Left colon (tissue), 2 donors: Measurements from ENCODE around the gene MTMR10. TPM values are rescaled to one million over a fixed set of nuclear protein-coding genes. Genes with fewer than 3 reads are reported as not detected.

ENCODE experiments used
- ATAC-seq: fragments of 200-7000 bp; cut with Tn5 transposase; one replicate; pipeline ENCODE4 v1.9.1; 2020; ENCODE audit warnings: mild to moderate bottlenecking, moderate library complexity
- DNase-seq, 2 donors: peaks; one replicate each; pipeline ENCODE4 v3.0.0-alpha.2; 2020
- intact Hi-C, 2 donors: fragments of 100-400 bp; cut with DNase I in 1 of 2; cut with micrococcal nuclease in 1 of 2; formaldehyde crosslinking; loops; one replicate each; pipeline versions ENCODE4 v1.11.2 to v1.14.0; 2022; cut with DNase I, micrococcal nuclease
- total RNA-seq, 2 donors: library from RNA; stranded (reverse); fragmentation: NEBNext Ultra II Directional; extraction: Animal tissue kit (Norgen Biotek cat#: 25700); gene quantifications; one replicate each; pipeline ENCODE4 v1.2.1, GENCODE V29; 2021
- donor health status: DM: no; HTN: no; CAD: no.
- donor health status: DM: yes; HTN: yes; CAD: no.

Gene MTMR10
- total RNA-seq, 2 donors from 2014 or later: 16.1 to 32.1 TPM

DNA sequence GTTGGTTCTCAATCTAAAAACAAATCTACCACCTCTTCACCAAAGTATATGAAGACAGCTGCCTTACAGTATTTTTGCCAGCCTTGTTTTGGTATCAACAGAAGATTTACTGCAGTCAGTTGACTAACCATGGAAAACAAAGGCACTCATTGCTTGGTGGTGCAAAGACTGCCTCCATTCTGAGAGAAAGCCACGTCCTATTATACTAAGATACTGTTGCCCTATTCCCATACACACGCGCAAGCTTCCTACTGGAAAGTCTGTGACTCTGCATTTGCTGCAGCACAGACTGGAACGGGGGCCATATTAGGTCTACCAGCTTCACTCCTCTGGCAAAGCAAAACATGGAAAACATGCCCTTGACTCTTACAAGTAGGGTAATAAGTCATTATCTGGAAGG is 18.0 kb downstream of the MTMR10 start:
- intact Hi-C loops: no loop called here
- DNase-seq: no peak

DNA sequence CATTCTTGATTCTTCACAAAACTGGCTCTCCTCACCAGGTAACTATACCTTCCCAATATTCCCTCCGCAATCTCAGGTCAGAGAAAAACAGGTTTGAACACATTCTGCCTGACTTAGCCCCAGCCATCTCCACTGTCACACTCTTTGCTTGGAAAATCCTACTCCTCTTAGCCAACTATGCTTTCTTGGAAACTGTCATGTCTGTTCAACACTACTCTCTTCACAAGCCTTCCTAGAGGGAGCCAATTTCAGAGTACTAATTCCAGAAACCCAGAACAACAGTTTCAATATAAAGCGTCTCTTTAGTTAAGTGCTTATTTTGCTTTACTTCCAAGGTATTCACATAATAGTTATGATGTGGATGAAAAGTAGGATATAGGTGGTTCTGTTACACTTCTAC is 21.7 kb downstream of the MTMR10 start:
- ATAC-seq (no peak), DNase-seq (no peak)
- intact Hi-C loops: no loop called here

More for the DNA sequence above, 18.0 kb downstream of the MTMR10 start:
- no peak for ATAC-seq

DNA sequence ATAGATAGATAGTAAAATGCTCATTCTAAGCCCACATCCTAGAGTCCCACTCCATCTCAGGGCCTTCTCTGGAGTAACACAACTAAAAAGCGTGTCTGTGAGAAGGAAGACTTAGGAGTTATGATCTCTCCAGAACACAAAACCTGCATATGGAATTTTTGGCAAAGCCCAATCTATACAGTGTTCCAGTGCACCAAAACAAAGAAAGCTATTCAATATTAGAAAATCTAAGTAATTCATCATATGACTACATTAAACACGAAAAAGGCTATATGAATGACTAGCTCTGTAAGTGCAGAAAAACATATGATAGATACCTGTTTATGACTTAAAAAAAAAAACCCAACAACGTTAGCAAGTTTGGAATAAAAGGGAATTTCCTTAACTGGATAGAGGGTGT is 27.7 kb downstream of the MTMR10 start:
- DNase-seq: no peak
- intact Hi-C loops: no loop called here
- no peak for ATAC-seq

DNA sequence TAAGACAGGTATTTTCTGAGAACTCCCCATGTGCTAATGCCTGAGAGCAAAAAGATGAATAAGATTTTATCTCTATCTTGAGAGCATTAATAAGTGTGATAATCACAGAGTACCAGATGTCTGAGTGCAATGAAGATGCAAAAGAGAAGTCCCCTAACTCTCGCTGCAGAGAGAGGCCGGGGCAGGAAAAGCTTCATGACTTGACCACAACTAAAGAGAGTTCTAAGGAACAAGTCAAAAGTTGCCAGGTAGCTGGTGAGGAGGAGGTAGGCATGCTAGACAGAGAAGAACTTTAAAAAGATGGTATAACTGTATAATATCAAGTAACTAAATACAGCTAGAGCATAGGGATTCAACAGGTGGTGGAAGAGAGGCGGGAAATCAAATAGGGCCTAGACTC is 28.8 kb downstream of the MTMR10 start:
- DNase-seq: no peak
- intact Hi-C loops: no loop called here
- ATAC-seq: no peak

DNA sequence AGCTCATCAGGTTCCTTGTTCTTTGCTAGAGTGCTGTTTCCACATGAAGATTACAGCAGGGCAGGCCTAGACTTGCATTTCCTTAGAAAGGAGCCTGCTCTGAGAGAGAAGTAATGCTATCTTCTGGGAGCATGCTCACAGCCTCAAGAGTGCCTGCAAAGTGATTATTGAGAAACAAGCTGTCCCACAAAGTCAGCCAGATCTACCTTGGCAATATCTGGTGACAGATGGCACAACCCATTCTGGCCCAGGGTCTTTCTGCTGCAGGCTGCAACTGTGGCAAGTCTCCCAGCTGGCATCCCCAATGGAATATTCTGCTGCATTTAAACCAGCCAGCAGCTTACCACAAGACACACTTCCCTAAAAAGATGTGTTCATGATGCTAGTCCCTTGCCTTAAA is 29.3 kb downstream of the MTMR10 start:
- ATAC-seq: no peak
- DNase-seq: no peak
- intact Hi-C loops: no loop called here

DNA sequence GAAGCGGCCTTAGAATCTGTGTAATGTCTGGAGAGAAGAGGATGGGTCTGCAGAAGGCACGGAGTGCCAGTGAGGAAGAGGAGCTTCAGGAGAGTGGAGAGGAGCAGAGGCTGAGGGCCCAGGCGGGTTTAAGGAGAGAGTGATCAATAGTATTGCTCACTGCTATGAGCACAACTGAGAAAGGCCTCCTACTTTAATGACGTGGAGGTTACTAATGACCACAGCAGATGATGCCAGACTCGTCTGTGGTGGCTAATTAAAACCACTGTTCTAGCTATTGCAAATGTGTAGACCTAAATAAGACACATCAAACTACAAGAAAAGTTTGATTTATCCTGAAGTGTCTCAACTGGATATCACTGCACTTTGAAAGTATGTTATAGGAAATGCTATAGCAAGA is 33.2 kb downstream of the MTMR10 start:
- ATAC-seq: no peak
- no peak for DNase-seq

DNA sequence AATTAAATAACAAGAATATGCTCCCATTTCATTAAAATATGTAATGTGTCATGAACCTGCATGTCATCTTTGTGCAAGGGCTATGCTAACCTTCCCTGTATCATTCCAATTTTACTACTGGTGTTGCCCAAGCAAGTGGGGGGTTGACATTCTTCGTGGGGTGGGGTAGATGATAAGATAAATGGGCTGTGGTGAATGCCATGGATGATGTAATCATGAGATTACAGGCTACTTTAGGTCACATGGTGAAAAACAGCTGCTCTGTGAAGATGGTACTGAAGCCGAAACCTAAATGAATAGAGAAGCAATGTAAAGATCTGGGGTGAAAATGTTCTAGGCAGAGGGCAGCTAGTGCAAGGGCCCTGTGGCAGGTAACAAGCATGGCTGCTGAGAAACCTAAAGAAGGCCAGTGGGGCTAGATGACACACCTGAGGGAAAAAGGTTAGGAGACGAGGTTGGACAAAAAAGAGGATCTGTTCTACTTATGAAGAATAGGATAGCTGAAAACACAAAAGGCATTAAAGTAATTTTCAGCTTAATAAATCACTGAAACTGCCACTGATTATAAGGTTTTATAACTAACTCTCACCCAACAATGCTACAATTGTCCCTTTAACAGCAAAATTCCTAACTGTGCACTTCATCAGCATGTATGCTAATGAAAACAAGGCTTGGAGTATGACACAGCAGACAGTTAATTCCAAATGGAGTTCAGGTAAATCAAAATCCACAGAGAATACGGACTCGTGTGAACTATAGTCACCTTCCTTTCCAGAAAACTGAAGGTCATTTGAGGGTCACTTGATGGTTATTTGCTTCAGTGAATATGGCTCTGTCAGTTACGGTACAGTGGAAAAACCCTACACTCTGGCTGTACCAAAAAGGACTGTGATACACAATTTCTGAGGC is 35.0 kb downstream of the MTMR10 start:
- intact Hi-C loops: no loop called here
- ATAC-seq (no peak), DNase-seq (no peak)

More for the DNA sequence above, 33.2 kb downstream of the MTMR10 start:
- intact Hi-C loops: no loop called here

DNA sequence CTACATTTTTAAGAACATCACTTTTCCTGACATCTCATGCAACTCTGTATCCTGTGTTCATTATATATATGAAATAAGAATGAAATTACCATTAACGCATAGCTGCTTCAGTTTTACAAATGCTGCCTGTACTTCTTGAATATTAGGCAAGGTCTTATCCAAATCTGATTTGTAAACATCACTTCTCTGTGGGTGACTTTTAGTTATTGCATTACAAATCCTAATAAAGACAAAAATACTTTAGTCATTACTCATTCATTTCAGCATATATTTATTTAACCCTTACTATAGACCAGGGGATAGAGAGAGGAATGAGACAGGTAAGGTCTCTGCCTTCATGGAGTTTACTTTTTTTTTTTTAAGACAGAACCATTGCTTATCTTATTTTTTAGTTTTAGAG is 36.8 kb downstream of the MTMR10 start:
- no peak for DNase-seq
- ATAC-seq: no peak
- intact Hi-C loops: no loop called here

DNA sequence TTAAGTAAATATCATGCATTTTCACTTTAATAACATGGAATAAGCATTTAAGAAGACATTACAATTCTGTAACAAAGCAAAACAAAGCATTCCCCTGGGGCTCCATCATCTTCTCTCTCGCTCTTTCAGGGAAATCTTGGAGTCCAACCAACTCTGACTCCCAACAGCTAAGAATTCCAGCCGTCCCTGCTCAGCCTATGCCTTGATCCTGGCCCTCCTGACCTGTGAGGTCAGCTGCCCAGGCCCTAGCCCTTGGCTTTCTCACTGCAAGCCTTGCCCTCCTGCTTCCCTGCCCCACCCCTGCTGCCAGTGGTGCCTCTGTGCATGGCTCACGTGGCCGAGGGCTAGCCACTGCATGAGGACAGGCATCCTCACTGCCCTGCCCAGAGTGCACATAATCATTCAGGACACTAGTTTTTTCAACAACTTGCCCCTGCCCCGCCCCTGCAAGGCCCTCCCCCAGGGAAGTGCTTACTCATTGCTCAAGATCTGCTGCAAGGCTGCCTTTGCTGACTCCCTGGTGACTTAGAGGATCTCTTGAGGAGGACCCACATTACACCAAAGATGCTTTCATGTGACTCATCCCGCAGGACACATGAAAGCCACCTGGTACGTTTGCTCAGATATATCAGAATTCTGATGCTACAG is 37.6 kb downstream of the MTMR10 start:
- intact Hi-C loops: no loop called here

DNA sequence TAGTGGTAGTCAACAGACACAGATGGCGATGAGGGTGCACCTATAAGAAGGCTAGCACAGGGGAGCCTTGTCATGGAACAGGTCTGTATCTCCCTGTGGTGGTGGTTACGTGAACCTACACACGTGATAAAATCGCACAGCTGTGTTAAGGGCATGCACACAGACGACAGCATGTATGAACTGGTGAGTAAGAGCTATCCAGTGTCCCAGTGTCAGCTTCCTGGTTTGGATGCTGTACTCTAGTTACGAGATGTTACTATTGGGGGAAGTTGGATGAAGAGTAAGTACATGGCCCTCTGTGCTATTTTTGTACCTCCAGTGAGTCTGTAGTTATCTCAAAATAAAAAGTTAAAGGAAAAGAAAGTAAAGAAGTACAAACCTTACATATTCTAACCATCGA is 38.2 kb downstream of the MTMR10 start:
- DNase-seq (no peak), ATAC-seq (no peak)
- intact Hi-C loops: no loop called here

More for the DNA sequence above, 37.6 kb downstream of the MTMR10 start:
- DNase-seq: no peak
- peak; percentile 48 for ATAC-seq

DNA sequence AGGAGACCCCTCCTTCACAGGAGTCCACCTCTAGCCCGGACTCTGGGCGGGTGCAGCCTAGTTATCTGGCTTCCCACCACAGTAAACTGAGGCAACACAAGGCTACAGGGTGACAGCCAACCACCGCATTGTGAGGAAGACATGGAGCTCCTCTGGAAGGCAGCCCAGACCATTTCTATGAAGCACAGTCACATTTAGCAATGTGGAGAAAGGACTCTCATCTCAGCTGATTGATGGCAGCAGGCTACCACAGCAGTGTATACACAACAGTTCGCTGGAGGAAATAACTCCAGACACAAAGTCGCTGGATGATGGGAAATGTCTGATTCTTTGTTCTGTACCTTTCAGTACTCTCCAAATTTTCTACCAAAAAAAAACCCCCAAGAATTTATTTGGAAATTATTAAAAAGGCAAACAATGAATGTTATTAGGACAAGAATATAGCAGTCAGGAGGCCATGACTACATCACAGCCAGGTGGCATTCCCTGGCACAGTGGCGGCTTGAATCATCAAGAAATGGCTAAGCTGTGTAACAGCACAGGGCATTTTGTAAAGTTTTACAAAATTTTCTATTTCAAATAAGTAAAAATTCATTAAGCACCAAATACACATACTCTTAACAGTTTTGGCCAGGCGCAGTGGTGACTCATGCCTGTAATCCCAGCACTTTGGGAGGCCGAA is 47.6 kb downstream of the MTMR10 start:
- no peak for DNase-seq
- intact Hi-C loops: no loop called here
- no peak for ATAC-seq

DNA sequence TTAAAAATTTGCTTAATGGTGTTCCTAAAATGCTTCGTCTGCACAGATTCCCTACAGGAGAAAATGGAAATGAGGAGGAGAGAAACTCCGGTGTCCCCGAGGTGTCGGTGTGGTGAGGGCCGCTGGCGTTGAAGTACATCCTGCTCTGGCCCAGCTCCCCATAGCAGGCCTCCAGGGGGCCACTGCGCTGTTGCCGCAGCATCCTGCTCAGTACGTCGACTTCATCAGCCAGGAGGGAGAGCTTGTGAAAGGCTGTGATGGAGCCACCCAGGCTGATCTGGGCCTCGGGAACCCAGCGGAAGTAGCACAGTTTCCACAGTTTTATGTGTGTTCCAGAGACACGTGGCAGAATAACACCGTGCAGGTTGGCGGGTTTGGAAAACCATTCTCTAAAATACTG is 49.9 kb downstream of the MTMR10 start:
- intact Hi-C loops: no loop called here
- ATAC-seq (no peak), DNase-seq (no peak)

DNA sequence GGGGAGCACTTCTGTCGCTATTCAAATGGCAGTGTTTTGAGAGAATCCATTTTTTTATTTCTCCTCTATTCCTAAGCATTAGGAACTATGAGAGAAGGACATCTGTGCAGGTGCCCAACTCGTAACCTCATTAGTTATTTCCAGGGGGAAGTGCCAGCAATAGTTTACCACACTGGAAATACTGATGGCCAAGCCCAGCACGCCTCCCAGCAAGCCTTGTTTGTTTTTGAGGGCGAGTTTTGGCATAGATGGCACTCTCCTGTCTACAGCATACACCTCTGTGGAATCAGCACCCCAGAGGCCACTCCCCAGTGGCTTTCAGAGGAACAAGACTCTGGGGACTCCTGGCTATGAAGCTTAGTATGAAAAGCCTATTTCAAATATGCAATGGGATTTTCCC is 51.1 kb downstream of the MTMR10 start:
- intact Hi-C loops: no loop called here
- DNase-seq (no peak), ATAC-seq (peak; percentile 80)

DNA sequence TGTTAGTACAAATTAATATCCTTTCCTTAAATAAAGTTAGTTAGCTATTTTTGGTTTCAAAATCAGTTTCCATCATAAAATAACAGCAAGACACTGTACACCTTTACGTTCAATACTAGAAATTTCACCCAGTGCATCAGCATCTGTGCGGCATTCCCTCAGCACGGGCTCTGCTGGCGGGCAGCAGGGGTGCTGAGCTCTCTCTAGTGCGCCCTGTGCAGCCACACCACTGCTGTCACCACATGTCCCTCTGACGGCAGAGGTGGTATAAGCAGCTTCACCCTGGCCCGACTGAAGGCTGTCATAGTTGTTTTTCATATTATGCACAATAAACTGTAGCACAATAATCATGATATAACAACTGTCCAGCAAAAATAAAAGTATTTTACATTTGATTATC is 52.3 kb downstream of the MTMR10 start:
- no peak for DNase-seq
- intact Hi-C loops: no loop called here
- no peak for ATAC-seq

DNA sequence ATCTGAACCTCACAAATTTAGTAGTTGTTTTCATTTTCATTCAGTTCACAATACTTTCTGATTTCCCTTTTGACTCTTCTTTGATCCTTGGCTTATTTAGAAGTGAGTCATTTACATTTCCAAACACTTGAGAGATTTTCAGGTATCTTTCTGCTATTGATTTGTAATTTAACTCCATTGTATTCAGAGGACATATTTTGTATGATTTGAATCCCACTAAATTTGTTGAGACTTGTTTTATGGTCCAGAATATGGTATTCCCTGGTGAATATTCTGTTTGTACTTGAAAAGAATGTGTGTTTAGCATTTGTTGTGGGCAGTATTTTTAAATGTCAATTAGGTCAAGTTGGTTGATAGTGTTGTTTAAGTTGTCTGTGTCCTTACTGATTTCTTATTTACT is 58.1 kb downstream of the MTMR10 start:
- DNase-seq: no peak
- no peak for ATAC-seq
- intact Hi-C loops: no loop called here

DNA sequence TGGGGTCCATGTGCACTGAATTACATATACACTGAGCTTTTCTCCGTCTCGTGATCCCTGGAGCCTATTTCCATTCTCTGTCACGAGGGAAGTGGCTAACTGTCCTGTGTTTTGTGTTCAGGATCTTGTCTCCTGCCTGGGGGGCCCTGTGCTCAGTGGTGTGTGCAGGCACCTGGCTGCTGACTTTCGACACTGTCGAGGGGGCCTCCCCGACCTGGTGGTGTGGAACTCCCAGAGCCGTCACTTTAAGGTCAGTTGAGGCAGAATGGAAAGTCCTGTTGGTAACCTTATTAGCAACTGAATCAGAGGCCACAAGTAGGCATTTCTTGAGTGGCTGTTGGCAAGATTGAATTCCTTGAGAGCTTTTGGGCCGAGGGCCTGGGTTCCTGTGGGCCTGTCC is 61.0 kb downstream of the MTMR10 start:
- intact Hi-C loops: no loop called here
- no peak for DNase-seq
- no peak for ATAC-seq

DNA sequence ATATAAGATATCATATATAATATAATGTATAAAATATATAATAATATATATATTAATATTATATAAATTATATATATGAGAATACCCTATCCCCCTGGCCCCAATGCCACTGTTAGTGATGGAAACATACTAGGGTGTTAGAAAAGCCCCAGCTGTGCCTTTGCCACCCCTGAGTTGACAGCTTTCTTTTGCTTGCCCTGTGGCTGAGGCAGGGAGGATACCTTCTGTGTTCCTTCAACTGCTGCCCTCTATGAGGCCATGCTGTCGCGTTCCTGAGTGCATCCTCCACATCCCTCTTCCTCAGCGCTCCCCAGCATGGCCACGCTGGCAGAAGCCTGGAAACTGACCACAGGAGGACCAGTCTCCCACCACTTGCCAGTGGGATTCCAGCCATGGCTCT is 61.4 kb downstream of the MTMR10 start:
- no peak for ATAC-seq
- no peak for DNase-seq
- intact Hi-C loops: no loop called here

DNA sequence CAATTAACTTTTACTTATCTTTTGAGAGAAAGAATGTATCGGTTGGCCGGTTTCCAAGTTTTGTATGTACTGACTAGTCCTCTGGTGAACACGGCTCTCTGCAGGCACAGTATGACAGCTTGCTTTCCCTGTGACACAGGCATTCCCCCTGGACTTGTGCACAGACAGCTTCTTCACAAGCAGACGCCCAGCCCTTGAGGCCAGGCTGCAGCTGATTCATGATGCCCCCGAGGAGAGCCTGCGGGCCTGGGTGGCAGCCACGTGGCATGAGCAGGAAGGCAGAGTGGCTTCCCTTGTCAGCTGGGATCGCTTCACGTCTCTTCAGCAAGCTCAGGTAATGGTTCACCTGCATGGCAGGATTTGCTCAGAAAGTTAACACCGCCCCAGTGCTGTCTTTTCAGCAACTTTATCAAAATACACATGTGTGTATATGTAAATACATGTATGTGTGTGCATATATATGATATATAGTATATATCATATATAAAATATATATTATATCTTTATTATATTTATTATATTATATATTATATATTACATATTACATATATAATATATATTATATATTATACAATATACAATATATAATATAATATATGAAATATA is 62.3 kb downstream of the MTMR10 start:
- no peak for ATAC-seq
- intact Hi-C loops: no loop called here

DNA sequence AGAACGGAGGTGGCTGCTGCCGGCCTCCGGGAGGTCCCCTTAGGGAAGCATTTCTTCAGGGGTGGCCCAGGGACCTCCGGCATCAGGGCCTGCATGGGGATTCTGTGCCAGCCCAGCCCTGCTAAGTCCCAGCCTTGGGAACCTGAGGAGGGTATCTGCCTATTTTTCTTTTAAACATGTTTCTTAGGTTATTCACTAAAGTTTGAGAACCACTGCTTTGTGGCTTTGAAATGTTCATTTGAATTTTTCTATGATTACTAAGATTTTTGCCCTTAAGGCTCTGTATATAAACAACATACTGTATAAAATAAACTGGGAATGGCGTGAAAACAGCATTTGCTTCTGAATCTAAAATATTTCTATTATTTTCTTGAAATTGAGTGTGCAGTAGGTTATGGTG is 63.4 kb downstream of the MTMR10 start:
- ATAC-seq (no peak), DNase-seq (no peak)
- intact Hi-C loops: no loop called here

More for the DNA sequence above, 62.3 kb downstream of the MTMR10 start:
- no peak for DNase-seq
